T-helper 1 cell treated with Interleukin-12 subunit alpha and Interleukin-12 subunit beta and Interleukin-4 antibody, amounts not matched to agents 30 μg/mL and 1 μg/mL, for 36 hours (primary cell): Measurements from ENCODE around the gene SPATA25.
"Not testable (repeated sequence)": the region's sequence is repeated elsewhere in the genome, so short reads cannot be mapped to it uniquely, and the experiment has no call there.

ENCODE experiments used
- H3K27ac Mint-ChIP-seq: one replicate; pipeline ENCODE4 v1.8.0; 2021; ENCODE audit warnings: mild to moderate bottlenecking, mixed read lengths
- H3K27me3 Mint-ChIP-seq: one replicate; pipeline ENCODE4 v1.8.0; 2021; ENCODE audit warnings: low read depth, mixed read lengths
- H3K36me3 Mint-ChIP-seq: one replicate; pipeline ENCODE4 v1.8.0; 2021; ENCODE audit warnings: low read depth, mixed read lengths
- H3K4me1 Mint-ChIP-seq: one replicate; pipeline ENCODE4 v1.8.0; 2021; ENCODE audit warnings: low read depth, mixed read lengths
- H3K4me3 Mint-ChIP-seq: one replicate; pipeline ENCODE4 v1.8.0; 2021; ENCODE audit warnings: mild to moderate bottlenecking, moderate library complexity, mixed read lengths
- H3K9me3 Mint-ChIP-seq: one replicate; pipeline ENCODE4 v1.8.0; 2021; ENCODE audit warnings: mixed read lengths

Gene SPATA25

DNA sequence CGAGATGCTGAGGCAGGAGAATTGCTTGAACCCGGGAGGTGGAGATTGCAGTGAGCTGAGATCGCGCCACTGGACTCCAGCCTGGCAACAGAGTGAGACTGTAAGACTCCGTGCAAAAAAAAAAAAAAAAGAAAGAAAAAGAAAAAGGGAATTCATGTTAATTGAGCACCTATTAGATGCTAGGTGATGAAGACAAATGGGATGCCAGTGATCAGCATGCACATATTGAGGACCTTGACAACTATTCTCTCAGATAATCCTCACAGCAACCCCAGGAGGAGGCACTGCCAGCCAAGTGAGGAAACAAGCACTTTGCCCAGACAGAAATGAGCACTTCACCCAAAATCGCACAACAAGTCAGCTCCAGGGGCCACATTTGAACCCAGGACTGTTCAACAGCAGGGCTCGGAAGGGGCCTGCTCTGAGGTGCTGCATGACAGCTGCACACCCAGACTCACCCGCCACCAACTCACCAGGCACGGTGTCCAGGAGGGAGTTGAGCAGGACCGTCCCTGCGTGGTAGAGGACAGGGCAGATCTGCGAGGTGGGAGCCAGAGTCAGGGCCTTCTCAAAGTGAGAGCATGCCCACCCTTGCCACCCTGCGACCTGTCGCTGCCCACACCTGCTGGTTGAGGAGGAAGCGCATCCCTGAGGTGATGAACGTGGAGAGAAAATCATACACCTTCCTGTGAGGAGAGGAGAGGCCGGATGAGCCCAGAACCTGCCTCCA is 20.0 kb upstream of the SPATA25 start:
- Mint-ChIP-seq H3K36me3 (no peaks in the 10 kb centered on the region), H3K27me3 (peaks cover 3% of the 10 kb centered on the region), H3K4me1 (peaks cover 10% of the 10 kb centered on the region), H3K27ac (no peak overlapping the region), H3K4me3 (no peak overlapping the region), H3K9me3 (no peaks in the 10 kb centered on the region)

DNA sequence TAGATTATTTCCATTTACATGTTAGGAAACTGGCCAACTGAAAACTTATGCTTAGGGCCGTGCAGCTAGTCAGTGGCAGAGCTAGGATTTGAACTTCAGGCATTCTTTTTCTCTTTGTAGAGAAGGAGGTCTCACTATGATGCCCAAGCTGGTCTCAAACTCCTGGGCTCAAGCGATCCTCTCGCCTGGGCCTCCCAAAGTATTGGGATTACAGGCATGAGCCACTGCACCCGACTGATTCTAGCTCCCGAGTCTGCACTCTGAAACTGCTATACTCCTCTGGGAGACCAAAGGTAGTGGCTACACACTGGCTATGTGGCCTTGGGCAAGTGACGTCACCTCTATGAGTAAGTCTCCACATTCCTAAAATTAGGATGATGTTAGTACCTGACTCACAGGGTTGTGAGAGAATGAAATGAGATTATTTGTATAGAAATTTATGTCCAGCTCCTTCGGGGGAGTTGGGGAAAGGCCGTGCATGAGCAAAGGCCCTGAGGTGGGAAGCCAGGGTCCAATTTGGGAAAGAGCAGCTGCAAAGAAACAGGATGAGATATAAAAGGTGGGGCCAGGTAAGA is 18.2 kb upstream of the SPATA25 start:
- no peaks in the 10 kb centered on the region for H3K9me3 Mint-ChIP-seq
- H3K36me3 Mint-ChIP-seq: no peaks in the 10 kb centered on the region
- H3K27ac Mint-ChIP-seq: no peak overlapping the region
- H3K4me3 Mint-ChIP-seq: no peak overlapping the region
- H3K27me3 Mint-ChIP-seq: no peaks in the 10 kb centered on the region
- peaks cover 2% of the 10 kb centered on the region for H3K4me1 Mint-ChIP-seq

DNA sequence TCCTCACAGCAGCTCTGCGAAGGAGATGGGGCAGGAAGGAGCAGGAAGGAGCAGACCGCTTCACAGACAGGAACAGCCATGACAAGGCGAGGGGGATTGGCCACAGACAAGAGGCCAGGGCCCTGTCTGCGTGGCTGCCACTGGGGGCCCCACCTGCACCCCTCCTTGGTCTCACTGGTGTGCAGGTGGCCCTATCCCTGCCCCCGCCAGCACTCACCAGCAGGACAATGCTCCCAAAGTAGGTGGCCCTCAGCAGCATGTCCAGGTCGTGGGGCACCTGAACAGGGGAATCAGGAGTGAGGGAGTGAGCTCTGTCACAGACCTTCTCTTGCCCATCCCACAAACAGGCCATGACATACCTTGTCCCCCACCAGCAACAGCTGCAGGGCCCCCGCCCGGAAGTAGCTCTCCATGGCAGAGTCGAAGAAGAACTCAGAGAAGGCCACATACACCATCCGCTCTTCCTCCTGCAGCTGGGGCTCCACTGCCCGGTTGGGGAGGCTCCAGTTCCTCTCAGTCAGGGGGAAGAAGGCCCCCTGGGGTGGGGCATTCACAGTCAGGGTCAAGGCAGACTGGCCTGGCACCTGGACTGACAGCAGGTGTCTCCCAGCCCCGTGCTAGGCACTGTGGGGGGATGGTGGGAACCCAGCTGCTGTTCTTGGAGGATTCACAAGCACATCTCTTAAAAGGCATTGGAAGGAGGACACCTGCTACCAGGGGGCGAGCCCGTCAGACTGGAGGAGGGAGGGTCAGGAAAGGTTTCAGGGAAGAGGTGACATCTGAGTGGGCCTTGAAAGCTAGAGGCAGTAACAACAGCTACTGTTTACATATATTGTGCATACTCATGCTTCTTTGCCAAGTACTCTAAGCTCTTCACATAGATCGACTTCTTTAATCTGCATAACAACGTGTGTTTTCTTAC is 17.4 kb upstream of the SPATA25 start:
- H3K36me3 Mint-ChIP-seq: no peaks in the 10 kb centered on the region
- no peaks in the 10 kb centered on the region for H3K27me3 Mint-ChIP-seq
- H3K4me1 Mint-ChIP-seq: no peaks in the 10 kb centered on the region
- no peak overlapping the region for H3K4me3 Mint-ChIP-seq
- no peaks in the 10 kb centered on the region for H3K9me3 Mint-ChIP-seq
- H3K27ac Mint-ChIP-seq: no peak overlapping the region

DNA sequence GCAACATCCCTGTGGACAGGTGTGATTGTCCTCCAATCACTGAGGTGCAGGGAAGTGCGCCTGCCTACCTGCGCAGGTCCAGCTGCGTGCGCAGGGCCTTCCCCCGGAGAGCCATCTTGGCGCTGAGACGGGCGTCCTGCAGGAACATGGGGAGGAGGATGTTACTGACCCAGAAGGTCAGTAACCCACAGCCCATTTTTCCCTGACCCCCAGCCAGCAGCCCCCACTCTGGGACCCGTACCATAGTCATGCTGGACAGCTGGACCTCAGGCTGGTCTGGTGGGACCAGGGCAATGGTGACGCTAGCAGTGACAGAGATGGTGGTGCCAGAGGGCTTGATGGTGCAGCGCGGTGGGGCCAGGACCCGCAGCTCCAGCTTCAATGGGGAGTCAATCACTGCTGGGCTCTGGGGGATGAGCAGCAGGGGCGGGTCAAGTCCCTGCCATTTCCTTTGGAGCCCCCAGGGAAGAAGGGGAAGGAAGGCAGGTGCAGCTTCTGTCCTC is 14.8 kb upstream of the SPATA25 start:
- no peak overlapping the region for H3K27ac Mint-ChIP-seq
- H3K36me3 Mint-ChIP-seq: peaks cover 3% of the 10 kb centered on the region
- H3K4me1 Mint-ChIP-seq: no peaks in the 10 kb centered on the region
- H3K4me3 Mint-ChIP-seq: no peak overlapping the region
- no peaks in the 10 kb centered on the region for H3K9me3 Mint-ChIP-seq
- no peaks in the 10 kb centered on the region for H3K27me3 Mint-ChIP-seq

DNA sequence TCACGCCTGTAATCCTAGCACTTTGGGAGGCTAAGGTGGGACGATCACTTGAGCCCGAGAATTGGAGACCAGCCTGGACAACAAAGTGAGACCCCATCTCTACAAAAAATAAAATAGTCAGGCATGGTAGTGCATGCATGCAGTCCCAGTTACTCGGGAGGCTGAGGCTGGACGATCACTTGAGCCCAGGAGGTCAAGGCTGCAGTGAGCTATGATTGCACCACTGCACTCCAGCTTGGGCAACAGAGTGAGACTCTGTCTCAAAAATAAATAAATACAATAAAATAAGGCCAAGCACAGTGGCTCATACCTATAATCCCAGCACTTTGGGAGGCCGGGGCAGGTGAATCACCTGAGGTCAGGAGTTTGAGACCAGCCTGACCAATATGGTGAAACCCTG is 13.9 kb upstream of the SPATA25 start:
- not testable (repeated sequence) for H3K4me3 Mint-ChIP-seq, H3K4me1 Mint-ChIP-seq, H3K27me3 Mint-ChIP-seq

DNA sequence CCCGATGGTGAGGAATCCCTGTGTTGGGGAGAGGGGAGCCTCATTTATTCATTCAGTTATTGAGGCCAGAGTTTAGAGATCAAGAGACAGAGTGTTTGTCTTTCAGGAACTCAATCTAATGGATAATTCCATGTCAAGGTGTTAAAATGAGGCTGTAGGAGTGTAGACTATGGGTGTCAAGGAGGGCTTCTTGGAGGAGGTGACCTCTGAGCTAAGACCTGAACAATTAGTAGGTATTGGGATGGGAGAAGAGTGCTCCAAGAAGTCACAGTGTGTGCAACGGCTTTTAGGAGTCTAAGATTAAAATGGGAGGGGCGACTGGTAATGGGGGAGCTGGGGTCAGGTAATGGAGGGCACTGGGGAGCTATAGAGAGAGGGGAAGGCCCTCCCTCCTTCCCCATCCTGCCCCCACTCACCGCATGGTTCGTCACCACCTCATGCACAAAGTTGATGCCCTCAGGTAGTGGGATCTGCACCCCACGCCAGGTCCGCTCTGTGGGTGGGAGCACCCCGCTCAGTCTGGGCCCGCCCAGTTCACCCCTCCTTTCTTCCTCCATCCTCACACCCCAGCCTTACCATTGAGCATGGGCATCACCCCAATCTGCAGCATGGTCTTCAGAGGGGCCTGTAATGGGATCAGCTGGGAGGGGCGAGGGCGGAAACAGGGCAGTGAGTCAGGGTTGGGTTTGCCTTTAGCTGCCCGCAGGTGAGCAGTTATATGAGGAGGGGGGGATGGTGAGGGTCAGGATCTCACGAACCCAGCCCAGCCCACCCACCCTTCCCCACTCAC is 11.8 kb upstream of the SPATA25 start:
- no peak overlapping the region for H3K4me3 Mint-ChIP-seq
- peaks cover 3% of the 10 kb centered on the region for H3K36me3 Mint-ChIP-seq
- H3K27me3 Mint-ChIP-seq: no peaks in the 10 kb centered on the region
- H3K27ac Mint-ChIP-seq: no peak overlapping the region
- H3K4me1 Mint-ChIP-seq: no peaks in the 10 kb centered on the region
- no peaks in the 10 kb centered on the region for H3K9me3 Mint-ChIP-seq

More for the DNA sequence above, 13.9 kb upstream of the SPATA25 start:
- H3K27ac Mint-ChIP-seq, H3K36me3 Mint-ChIP-seq, H3K9me3 Mint-ChIP-seq: not testable (repeated sequence)

DNA sequence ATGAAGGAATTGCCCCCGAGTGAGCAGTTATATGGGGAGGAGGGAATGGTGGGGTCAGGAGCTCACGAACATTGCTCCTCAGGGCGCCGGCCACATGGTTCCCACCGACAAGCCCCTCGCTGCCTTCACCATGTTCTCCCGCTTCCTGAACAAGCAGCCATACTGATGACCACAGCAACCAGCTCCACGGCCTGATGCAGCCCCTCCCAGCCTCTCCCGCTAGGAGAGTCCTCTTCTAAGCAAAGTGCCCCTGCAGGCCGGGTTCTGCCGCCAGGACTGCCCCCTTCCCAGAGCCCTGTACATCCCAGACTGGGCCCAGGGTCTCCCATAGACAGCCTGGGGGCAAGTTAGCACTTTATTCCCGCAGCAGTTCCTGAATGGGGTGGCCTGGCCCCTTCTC is 10.9 kb upstream of the SPATA25 start:
- Mint-ChIP-seq H3K27me3 (no peaks in the 10 kb centered on the region), H3K27ac (no peak overlapping the region), H3K9me3 (no peaks in the 10 kb centered on the region), H3K36me3 (peaks cover 7% of the 10 kb centered on the region), H3K4me3 (no peak overlapping the region), H3K4me1 (no peaks in the 10 kb centered on the region)

DNA sequence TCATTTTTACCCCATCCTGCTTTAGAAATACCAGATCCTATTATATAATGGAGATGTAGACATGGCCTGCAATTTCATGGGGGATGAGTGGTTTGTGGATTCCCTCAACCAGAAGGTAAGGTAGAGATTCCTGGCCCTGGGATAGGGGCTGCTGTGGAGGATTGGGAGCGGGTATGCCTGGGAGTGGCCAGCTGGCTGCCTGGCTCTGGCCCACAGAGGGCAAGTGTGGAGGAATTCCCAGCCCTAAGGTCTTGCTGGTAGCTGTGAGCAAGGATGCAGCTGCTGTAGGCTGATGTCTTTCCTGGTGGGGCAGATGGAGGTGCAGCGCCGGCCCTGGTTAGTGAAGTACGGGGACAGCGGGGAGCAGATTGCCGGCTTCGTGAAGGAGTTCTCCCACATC is 10.3 kb upstream of the SPATA25 start:
- Mint-ChIP-seq H3K27me3 (no peaks in the 10 kb centered on the region), H3K27ac (no peak overlapping the region), H3K4me1 (peaks cover 4% of the 10 kb centered on the region), H3K36me3 (peaks cover 7% of the 10 kb centered on the region), H3K4me3 (no peak overlapping the region), H3K9me3 (no peaks in the 10 kb centered on the region)

DNA sequence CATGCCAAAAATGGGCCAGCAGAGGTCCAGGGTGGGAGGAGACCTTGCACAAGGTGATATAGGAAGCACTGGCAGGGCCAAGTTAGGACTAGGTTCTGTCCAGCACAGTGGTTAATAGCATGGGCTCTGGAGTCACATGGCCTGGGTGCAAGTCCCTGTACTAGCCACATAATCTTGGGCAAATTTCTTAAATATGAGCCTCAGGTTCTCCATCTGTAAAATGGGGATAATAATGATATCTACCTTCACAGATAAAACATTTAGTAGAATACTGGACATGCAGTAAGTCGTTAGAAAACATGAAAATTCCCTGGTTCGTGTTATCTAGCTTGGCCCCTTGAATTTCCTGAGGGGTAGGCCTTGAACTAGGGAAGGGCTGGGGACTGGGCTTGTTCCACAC is 9.9 kb upstream of the SPATA25 start:
- peaks cover 7% of the 10 kb centered on the region for H3K36me3 Mint-ChIP-seq
- H3K27ac Mint-ChIP-seq: no peak overlapping the region
- H3K9me3 Mint-ChIP-seq: no peaks in the 10 kb centered on the region
- H3K4me1 Mint-ChIP-seq: peaks cover 8% of the 10 kb centered on the region
- H3K4me3 Mint-ChIP-seq: no peak overlapping the region
- H3K27me3 Mint-ChIP-seq: no peaks in the 10 kb centered on the region

DNA sequence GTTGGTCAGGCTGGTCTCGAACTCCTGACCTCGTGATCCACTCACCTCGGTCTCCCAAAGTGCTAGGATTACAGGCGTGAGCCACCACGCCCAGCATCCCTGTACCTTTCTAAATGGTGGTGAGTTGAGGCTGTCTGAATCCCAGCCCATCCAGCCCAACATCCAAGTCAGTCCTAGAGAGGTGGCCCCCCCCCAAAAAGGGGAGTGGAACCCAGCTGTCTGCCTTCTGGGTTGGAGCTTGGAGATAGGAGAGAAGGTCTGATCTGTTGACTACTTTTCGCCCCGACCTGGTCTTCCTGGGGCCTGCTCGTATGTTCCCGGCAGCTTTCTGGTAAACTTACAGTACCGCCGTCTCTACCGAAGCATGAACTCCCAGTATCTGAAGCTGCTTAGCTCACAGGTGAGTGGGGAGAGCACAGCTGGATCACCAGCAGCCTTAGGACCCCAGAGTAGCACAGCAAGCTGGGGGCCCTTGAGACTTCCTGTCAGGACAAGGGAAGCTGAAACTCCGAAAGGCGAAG is 9.3 kb upstream of the SPATA25 start:
- H3K27ac Mint-ChIP-seq: no peak overlapping the region
- H3K36me3 Mint-ChIP-seq: peaks cover 7% of the 10 kb centered on the region
- H3K9me3 Mint-ChIP-seq: no peaks in the 10 kb centered on the region
- no peak overlapping the region for H3K4me3 Mint-ChIP-seq
- peaks cover 12% of the 10 kb centered on the region for H3K4me1 Mint-ChIP-seq
- no peaks in the 10 kb centered on the region for H3K27me3 Mint-ChIP-seq

DNA sequence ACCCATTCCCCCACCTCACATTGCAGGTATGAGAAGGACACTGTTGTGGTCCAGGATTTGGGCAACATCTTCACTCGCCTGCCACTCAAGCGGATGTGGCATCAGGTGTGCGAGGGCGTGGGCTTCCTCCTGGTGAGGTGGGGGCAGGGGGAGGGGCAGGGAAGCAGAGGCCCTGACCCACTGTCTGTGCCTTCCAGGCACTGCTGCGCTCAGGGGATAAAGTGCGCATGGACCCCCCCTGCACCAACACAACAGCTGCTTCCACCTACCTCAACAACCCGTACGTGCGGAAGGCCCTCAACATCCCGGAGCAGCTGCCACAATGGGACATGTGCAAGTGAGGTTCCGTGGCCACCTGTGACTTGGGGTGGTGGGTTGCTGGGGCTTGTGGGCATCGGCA is 7.4 kb upstream of the SPATA25 start:
- Mint-ChIP-seq H3K4me1 (peaks cover 17% of the 10 kb centered on the region), H3K36me3 (peaks cover 7% of the 10 kb centered on the region)

DNA sequence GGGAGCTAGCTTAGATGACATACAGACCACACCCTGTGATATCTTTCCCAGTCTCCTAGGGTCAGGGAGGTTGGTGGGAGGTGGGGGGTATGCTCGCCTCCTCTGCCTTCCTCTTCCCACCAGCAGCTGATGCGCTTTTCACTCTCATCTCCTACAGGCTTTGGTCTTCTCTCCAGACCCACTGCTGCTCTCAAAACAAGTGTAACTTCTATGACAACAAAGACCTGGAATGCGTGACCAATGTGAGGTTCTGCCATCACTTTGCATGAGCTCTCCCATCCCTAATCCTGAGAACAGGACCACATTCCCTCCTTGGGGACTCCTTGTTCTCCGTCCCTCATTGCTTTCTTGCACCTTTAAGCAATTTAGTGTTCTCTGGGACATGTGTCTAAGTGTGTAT is 6.4 kb upstream of the SPATA25 start:
- H3K4me3 Mint-ChIP-seq: no peak overlapping the region
- peaks cover 18% of the 10 kb centered on the region for H3K4me1 Mint-ChIP-seq
- no peak overlapping the region for H3K27ac Mint-ChIP-seq
- H3K27me3 Mint-ChIP-seq: peaks cover 4% of the 10 kb centered on the region
- H3K9me3 Mint-ChIP-seq: no peaks in the 10 kb centered on the region
- peaks cover 4% of the 10 kb centered on the region for H3K36me3 Mint-ChIP-seq

More for the DNA sequence above, 7.4 kb upstream of the SPATA25 start:
- Mint-ChIP-seq H3K27ac (no peak overlapping the region), H3K4me3 (no peak overlapping the region), H3K27me3 (peaks cover 4% of the 10 kb centered on the region), H3K9me3 (no peaks in the 10 kb centered on the region)

DNA sequence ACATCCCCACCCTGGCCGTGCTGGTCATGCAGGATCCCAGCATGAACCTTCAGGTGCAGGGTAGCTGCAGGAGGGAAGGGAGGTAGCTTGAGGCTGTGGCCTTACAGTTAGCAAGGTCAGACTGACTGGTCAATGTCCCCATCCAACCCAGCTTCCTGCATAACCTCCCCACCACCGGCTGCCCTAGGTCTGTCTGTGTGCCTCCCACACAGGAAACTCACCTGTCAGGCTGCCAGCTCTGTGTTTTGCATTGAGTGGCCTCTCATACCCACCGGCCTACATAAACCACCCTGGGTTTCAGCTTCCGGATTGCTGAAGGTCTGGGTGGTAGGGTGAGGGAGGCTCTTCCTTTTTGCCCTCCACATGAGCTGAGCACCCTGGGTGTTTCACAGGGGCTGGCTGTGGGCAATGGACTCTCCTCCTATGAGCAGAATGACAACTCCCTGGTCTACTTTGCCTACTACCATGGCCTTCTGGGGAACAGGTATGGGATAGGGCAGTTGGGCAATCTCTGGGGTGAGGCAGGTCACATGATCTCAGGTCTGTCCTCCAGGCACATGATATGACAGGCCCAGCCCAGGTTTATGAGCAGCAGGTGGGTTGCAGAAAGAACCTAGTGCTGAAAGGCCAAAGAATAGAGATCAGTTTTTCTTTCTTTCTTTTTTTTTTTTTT is 5.5 kb upstream of the SPATA25 start:
- peak overlapping the region; percentile 90 for H3K4me3 Mint-ChIP-seq
- no peaks in the 10 kb centered on the region for H3K9me3 Mint-ChIP-seq
- H3K27ac Mint-ChIP-seq: no peak overlapping the region
- H3K4me1 Mint-ChIP-seq: peaks cover 18% of the 10 kb centered on the region
- H3K27me3 Mint-ChIP-seq: peaks cover 4% of the 10 kb centered on the region
- peaks cover 4% of the 10 kb centered on the region for H3K36me3 Mint-ChIP-seq
